BE2C (cell line): ENCODE results near the gene FARS2.

Experiments used
- DNase-seq: peaks from one replicate; pipeline ENCODE4 v3.0.0-alpha.2; 2020
- H3K27me3 ChIP-seq: fragments of 250-450 bp; sonication (Bioruptor Pico); 2 replicates; pipeline ENCODE4 v1.5.1; 2020; ENCODE audit warnings: mild to moderate bottlenecking
- H3K36me3 ChIP-seq: fragments of 250-450 bp; sonication (Bioruptor Pico); 2 replicates; pipeline ENCODE4 v1.5.1; 2020; ENCODE audit warnings: mild to moderate bottlenecking
- H3K4me1 ChIP-seq: fragments of 250-450 bp; sonication (Bioruptor Pico); 2 replicates; pipeline ENCODE4 v1.5.1; 2020
- H3K4me3 ChIP-seq: 2 replicates; pipeline ENCODE4 v1.5.1; 2011; ENCODE audit warnings: low read depth, low read length
- H3K9me3 ChIP-seq: fragments of 250-450 bp; sonication (Bioruptor Pico); 2 replicates; pipeline ENCODE4 v1.5.1; 2020
- TF ChIP-seq, protein P1 (sequence below): IDR thresholded peaks from 2 replicates; pipeline ENCODE4 v1.5.1; 2012; ENCODE audit warnings: mild to moderate bottlenecking, low read depth, low read length

FARS2 gene

DNA sequence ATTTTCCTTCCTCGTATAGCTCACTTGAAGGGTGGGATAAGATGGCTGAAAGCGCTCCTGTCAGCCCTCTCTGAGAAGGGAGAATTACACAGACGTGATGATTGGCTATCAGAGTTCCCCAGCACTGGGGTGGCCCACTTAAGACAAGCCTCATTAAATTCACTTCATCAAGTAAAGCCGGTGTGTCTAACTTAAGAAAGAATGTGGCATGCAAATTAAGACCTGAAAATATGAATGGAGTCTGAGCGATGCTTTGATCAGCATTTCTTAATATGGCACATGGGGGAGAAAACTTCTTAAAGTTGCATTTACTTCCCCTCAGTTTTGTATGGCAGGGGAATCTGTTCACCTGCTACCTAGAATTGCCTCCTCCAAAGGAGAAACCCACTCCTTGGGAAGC lies 369.3 kb downstream of the FARS2 start:
- Histone ChIP-seq H3K36me3 (no peaks in the 10 kb centered on the region), H3K9me3 (no peaks in the 10 kb centered on the region), H3K4me1 (no peaks in the 10 kb centered on the region), H3K27me3 (no peaks in the 10 kb centered on the region), H3K4me3 (no peak overlapping the region)
- TF ChIP-seq, protein P1, sequence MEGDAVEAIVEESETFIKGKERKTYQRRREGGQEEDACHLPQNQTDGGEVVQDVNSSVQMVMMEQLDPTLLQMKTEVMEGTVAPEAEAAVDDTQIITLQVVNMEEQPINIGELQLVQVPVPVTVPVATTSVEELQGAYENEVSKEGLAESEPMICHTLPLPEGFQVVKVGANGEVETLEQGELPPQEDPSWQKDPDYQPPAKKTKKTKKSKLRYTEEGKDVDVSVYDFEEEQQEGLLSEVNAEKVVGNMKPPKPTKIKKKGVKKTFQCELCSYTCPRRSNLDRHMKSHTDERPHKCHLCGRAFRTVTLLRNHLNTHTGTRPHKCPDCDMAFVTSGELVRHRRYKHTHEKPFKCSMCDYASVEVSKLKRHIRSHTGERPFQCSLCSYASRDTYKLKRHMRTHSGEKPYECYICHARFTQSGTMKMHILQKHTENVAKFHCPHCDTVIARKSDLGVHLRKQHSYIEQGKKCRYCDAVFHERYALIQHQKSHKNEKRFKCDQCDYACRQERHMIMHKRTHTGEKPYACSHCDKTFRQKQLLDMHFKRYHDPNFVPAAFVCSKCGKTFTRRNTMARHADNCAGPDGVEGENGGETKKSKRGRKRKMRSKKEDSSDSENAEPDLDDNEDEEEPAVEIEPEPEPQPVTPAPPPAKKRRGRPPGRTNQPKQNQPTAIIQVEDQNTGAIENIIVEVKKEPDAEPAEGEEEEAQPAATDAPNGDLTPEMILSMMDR = no peak
- DNase-seq = no peak

GRCh38 chr6:5632348-5632935 lies 371.1 kb downstream of the FARS2 start:
- DNase-seq = no peak
- no peaks in the 10 kb centered on the region; the same call in 1 of the 2 replicates for H3K4me1 ChIP-seq

GRCh38 chr6:5634525-5634924 lies 373.2 kb downstream of the FARS2 start:
- Histone ChIP-seq H3K9me3 (no peaks in the 10 kb centered on the region), H3K4me1 (peaks cover 4% of the 10 kb centered on the region), H3K4me3 (no peak overlapping the region), H3K36me3 (no peaks in the 10 kb centered on the region), H3K27me3 (no peaks in the 10 kb centered on the region)
- no peak for DNase-seq
- TF ChIP-seq, protein P1 = no peak

More at GRCh38 chr6:5632348-5632935, 371.1 kb downstream of the FARS2 start:
- Histone ChIP-seq H3K4me3 (no peak overlapping the region), H3K36me3 (no peaks in the 10 kb centered on the region), H3K9me3 (no peaks in the 10 kb centered on the region), H3K27me3 (no peaks in the 10 kb centered on the region)
- TF ChIP-seq, protein P1 = no peak

- no peaks in the 10 kb centered on the region for H3K27me3 ChIP-seq
- TF ChIP-seq, protein P1 = no peak
- no peaks in the 10 kb centered on the region for H3K36me3 ChIP-seq
- peaks cover 4% of the 10 kb centered on the region for H3K4me1 ChIP-seq
- DNase-seq = no peak
- H3K4me3 ChIP-seq = no peak overlapping the region
- H3K9me3 ChIP-seq = no peaks in the 10 kb centered on the region
Measured at GRCh38 chr6:5636210-5637030, 375.1 kb downstream of the FARS2 start.

DNA sequence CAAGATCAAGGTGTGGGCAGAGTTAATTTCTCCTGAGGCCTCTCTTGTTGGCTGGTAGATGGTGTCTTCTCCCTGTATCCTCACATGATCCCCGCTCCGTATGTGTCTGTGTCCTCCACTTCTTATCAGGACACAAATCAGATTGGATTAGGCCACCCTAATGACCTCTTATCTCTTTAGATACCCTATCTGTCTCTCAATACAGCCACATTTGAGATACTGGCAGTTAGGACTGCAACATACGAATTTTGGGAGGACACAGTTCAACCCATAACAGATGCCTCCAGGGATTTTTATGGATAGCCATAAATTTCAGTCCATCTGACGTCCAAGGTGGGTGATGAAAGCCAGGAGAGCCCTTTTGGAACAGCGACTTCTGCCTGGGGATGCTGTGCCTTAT lies 376.4 kb downstream of the FARS2 start:
- no peak for DNase-seq
- H3K36me3 ChIP-seq = no peaks in the 10 kb centered on the region
- H3K9me3 ChIP-seq = no peaks in the 10 kb centered on the region
- no peaks in the 10 kb centered on the region for H3K27me3 ChIP-seq
- TF ChIP-seq, protein P1 = no peak
- no peak overlapping the region for H3K4me3 ChIP-seq
- peaks cover 4% of the 10 kb centered on the region for H3K4me1 ChIP-seq

DNA sequence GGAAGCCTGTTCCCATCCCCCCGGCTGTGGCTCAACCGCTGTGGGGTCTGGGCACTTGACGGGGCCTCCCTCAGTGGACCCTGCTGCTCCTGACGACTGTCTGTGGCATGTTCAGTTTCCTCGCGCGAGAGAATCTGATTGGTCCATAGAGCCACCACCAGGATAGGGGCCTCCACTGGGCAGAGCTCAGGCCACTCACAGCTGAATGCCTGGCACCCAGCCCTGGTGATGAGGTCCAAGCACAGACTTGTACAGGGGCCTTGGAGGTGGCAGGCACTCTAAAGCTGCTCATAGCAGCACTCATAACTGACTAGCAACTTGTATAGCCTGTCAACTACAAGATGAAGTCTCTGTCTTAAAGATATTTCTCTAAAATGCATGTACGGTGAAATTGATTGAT lies 377.4 kb downstream of the FARS2 start:
- Histone ChIP-seq H3K36me3 (no peaks in the 10 kb centered on the region), H3K4me3 (no peak overlapping the region), H3K9me3 (no peaks in the 10 kb centered on the region), H3K27me3 (no peaks in the 10 kb centered on the region), H3K4me1 (peaks cover 4% of the 10 kb centered on the region)
- no peak for DNase-seq
- TF ChIP-seq, protein P1 = no peak
